Bronchus fibroblast of lung (primary cell): ENCODE results near the gene LYZL6. TPM values are rescaled to one million over a fixed set of nuclear protein-coding genes. Genes with fewer than 3 reads are reported as not detected.

Experiments
- total RNA-seq: library from RNA; depleted of rRNA; stranded (reverse); fragments of >200 nt; gene quantifications from 2 replicates; pipeline ENCODE4 v1.2.3, GENCODE V29; 2015

LYZL6 gene
- total RNA-seq, result not detected in 2 replicates

GRCh38 chr17:35943537-35943936 is at the start of gene LYZL6:
Gene LYZL6, minus strand, starts transcription at chr17:35943713. Its CDS starts 4,357 bp downstream, at chr17:35939356.

GRCh38 chr17:35986643-35987042 is 43.1 kb upstream of the LYZL6 start, which contains the start of gene CCL14:
Gene CCL14, minus strand, starts transcription at chr17:35986729. Its CDS starts 80 bp downstream, at chr17:35986649.

GRCh38 chr17:35981246-35981645 is 37.7 kb upstream of the LYZL6 start, which contains the start of gene CCL16:
Gene CCL16, minus strand, starts transcription at chr17:35981497. Its CDS starts 77 bp downstream, at chr17:35981420.

GRCh38 chr17:35930211-35931065 is 13.1 kb downstream of the LYZL6 start, which contains the start of gene RDM1:
Gene RDM1, minus strand, starts transcription at chr17:35930773. Its CDS starts 46 bp downstream, at chr17:35930727.

Other genes with a start within 250 kb of the LYZL6 start
- gene RASL10B, start 212.1 kb downstream of the LYZL6 start, total RNA-seq, result 4.7 and 5.1 TPM in 2 replicates
- not detected in 2 replicates for gene GAS2L2, start 190.5 kb downstream of the LYZL6 start, total RNA-seq
- gene C17orf50, start 182.8 kb downstream of the LYZL6 start, total RNA-seq, result not detected in 2 replicates
- gene MMP28, start 148.1 kb downstream of the LYZL6 start, total RNA-seq, result 0.67 and 2.2 TPM in 2 replicates
- 25.9 and 32.3 TPM in 2 replicates for gene TAF15, start 134.2 kb downstream of the LYZL6 start, total RNA-seq
- gene HEATR9, start 74.8 kb downstream of the LYZL6 start, total RNA-seq, result not detected in 2 replicates
- not detected in 2 replicates for gene CCL5, start 63.4 kb downstream of the LYZL6 start, total RNA-seq
- gene RDM1, start 12.9 kb downstream of the LYZL6 start, total RNA-seq, result 1.5 and 6.7 TPM in 2 replicates
- gene CCL16, start 37.8 kb upstream of the LYZL6 start, total RNA-seq, result not detected in 2 replicates
- gene CCL14, start 43.0 kb upstream of the LYZL6 start, total RNA-seq, result not detected in 2 replicates
- gene CCL15, start 57.8 kb upstream of the LYZL6 start, total RNA-seq, result not detected in 2 replicates
- not detected in 2 replicates for gene CCL23, start 74.3 kb upstream of the LYZL6 start, total RNA-seq
- not detected in 2 replicates for gene CCL18, start 120.6 kb upstream of the LYZL6 start, total RNA-seq
- not detected in 2 replicates for gene CCL3, start 146.4 kb upstream of the LYZL6 start, total RNA-seq
- not detected in 2 replicates for gene CCL4, start 160.1 kb upstream of the LYZL6 start, total RNA-seq
- gene TBC1D3B, start 232.9 kb upstream of the LYZL6 start, total RNA-seq, result not detected in 2 replicates